ENCODE results near the gene SUN1.
"Not testable (repeated sequence)": the region's sequence is repeated elsewhere in the genome, so short reads cannot be mapped to it uniquely, and the experiment has no call there.

Gene SUN1

DNA sequence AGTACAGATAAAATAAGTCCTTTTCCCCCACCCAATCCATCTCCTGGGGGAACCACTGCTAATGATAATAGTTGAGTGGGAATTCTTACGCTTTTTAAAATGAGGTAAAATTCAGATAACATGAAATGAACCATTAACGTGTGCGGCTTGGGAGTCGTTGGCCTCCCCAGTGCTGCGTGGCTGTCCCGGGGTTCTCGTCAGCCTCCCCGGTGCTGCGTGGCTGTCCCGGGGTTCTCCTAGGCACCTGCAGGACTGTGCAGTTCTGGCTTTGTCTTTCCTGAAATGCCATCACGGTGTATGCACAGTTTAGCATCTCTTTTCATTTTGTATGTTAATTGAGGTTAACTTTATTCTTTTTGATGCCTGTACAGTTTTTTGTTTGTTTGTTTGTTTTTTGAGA, 13.5 kb downstream of the SUN1 start:
- Histone ChIP-seq H3K36me3 (ENCODE audit: insufficient read depth, low read length) (peaks cover 42% of the 10 kb centered on the region), H2AFZ (ENCODE audit: low read depth, low read length) (no peak overlapping the region), H3K27me3 (ENCODE audit: insufficient read depth, low read length) (no peaks in the 10 kb centered on the region), H3K4me1 (ENCODE audit: insufficient read depth, low read length) (peaks cover 21% of the 10 kb centered on the region), H3K4me3 (ENCODE audit: low read length) (no peak overlapping the region), H3K9me3 (ENCODE audit: low read length) (peaks cover 4% of the 10 kb centered on the region)

DNA sequence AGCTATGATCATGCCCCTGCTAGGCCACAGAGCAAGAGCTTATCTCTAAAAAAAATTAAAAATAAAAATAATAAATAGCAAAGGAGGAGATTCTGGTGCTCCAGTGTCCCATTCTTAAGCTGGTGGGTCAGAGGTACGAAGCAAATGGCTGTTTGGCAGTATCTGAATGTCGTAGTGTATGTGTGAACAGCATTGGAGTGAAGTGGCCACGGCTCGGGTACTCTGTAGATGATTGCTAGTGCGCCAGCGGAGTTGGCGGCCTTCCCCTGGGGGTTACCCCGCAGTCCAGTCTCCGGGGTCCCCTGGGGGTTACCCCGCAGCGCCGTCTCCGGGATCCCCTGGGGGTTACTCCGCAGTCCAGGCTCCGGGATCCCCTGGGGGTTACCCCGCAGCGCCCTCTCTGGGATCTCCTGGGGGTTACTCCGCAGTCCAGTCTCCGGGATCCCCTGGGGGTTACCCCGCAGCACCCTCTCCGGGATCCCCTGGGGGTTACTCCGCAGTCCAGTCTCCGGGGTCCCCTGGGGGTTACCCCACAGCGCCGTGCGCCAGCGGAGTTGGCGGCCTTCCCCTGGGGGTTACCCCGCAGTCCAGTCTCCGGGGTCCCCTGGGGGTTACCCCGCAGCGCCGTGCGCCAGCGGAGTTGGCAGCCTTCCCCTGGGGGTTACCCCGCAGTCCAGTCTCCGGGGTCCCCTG, 14.8 kb downstream of the SUN1 start:
- Histone ChIP-seq H3K36me3 (ENCODE audit: insufficient read depth, low read length) (peaks cover 50% of the 10 kb centered on the region), H3K4me1 (ENCODE audit: insufficient read depth, low read length) (peaks cover 17% of the 10 kb centered on the region)
- H3K4me3 ChIP-seq (ENCODE audit: low read length); H2AFZ ChIP-seq (ENCODE audit: low read depth, low read length); H3K9me3 ChIP-seq (ENCODE audit: low read length); H3K27me3 ChIP-seq (ENCODE audit: insufficient read depth, low read length): not testable (repeated sequence)

DNA sequence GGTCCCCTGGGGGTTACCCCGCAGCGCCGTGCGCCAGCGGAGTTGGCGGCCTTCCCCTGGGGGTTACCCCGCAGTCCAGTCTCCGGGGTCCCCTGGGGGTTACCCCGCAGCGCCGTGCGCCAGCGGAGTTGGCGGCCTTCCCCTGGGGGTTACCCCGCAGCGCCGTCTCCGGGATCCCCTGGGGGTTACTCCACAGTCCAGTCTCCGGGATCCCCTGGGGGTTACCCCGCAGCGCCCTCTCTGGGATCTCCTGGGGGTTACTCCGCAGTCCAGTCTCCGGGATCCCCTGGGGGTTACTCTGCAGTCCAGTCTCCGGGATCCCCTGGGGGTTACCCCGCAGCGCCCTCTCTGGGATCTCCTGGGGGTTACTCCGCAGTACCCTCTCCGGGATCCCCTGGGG, 15.5 kb downstream of the SUN1 start:
- H3K4me3 ChIP-seq (ENCODE audit: low read length); H3K27me3 ChIP-seq (ENCODE audit: insufficient read depth, low read length); H2AFZ ChIP-seq (ENCODE audit: low read depth, low read length); H3K9me3 ChIP-seq (ENCODE audit: low read length): not testable (repeated sequence)
- Histone ChIP-seq H3K4me1 (ENCODE audit: insufficient read depth, low read length) (peaks cover 10% of the 10 kb centered on the region), H3K36me3 (ENCODE audit: insufficient read depth, low read length) (peaks cover 56% of the 10 kb centered on the region)

DNA sequence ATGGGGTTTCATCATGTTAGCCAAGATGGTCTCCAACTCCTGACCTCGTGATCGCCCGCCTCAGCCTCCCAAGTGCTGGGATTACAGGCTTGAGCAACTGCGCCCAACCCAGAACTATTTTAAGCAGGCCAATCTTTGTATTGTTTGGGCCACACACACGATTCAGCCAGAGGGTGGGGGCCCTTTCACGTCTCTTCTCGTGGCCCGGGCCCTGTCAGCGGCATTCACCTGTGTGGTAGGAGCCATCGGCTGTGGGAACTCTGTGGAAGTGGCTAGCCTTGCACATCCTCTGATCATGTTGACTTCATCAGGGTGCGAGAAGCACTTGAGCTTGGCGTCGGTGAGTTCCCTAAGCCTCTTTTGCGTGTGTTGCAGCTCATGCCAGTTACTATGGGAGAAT, 16.9 kb downstream of the SUN1 start:
- Histone ChIP-seq H3K4me3 (ENCODE audit: low read length) (no peak overlapping the region), H3K27me3 (ENCODE audit: insufficient read depth, low read length) (no peaks in the 10 kb centered on the region), H3K4me1 (ENCODE audit: insufficient read depth, low read length) (no peaks in the 10 kb centered on the region), H3K36me3 (ENCODE audit: insufficient read depth, low read length) (peaks cover 61% of the 10 kb centered on the region), H3K9me3 (ENCODE audit: low read length) (peaks cover 4% of the 10 kb centered on the region), H2AFZ (ENCODE audit: low read depth, low read length) (no peak overlapping the region)

DNA sequence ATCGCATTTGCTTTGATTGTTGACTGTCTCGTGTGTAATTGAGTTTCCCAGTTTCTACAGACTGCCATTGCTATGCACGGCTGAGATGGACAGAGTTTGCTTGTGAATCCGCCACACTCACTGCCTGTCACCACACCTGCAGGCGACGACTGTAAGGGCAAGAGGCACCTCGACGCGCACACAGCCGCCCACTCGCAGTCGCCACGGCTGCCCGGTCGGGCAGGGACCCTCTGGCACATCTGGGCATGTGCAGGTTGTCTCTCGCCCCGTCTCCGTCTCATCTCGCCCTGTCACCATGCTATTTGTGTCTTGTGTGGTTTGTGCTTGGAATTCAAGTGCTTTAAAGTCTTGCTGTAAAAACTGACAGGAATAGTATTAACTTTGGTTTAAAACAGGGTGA, 17.5 kb downstream of the SUN1 start:
- Histone ChIP-seq H3K27me3 (ENCODE audit: insufficient read depth, low read length) (no peaks in the 10 kb centered on the region), H2AFZ (ENCODE audit: low read depth, low read length) (no peak overlapping the region), H3K4me1 (ENCODE audit: insufficient read depth, low read length) (no peaks in the 10 kb centered on the region), H3K36me3 (ENCODE audit: insufficient read depth, low read length) (peaks cover 61% of the 10 kb centered on the region), H3K9me3 (ENCODE audit: low read length) (peaks cover 4% of the 10 kb centered on the region), H3K4me3 (ENCODE audit: low read length) (no peak overlapping the region)

DNA sequence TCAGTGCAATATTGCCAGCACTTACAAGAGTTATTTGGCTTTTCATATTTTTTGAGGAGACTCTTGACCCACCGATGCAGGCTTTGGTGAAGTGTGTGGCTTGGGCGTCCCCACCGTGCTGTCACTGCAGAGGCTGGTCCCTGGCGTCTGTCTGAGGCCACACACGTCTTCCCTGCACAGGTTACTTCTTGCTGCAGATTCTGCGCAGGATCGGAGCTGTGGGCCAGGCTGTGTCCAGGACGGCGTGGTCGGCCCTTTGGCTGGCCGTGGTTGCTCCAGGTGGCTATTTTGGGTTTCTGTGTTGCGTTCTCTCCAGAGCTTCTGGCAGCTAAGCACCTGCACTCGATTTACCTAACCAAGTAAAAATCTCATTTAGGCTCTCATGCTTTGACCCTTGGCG, 18.9 kb downstream of the SUN1 start:
- Histone ChIP-seq H2AFZ (ENCODE audit: low read depth, low read length) (no peak overlapping the region), H3K36me3 (ENCODE audit: insufficient read depth, low read length) (peaks cover 66% of the 10 kb centered on the region), H3K9me3 (ENCODE audit: low read length) (peaks cover 4% of the 10 kb centered on the region), H3K4me1 (ENCODE audit: insufficient read depth, low read length) (no peaks in the 10 kb centered on the region), H3K4me3 (ENCODE audit: low read length) (no peak overlapping the region), H3K27me3 (ENCODE audit: insufficient read depth, low read length) (no peaks in the 10 kb centered on the region)

DNA sequence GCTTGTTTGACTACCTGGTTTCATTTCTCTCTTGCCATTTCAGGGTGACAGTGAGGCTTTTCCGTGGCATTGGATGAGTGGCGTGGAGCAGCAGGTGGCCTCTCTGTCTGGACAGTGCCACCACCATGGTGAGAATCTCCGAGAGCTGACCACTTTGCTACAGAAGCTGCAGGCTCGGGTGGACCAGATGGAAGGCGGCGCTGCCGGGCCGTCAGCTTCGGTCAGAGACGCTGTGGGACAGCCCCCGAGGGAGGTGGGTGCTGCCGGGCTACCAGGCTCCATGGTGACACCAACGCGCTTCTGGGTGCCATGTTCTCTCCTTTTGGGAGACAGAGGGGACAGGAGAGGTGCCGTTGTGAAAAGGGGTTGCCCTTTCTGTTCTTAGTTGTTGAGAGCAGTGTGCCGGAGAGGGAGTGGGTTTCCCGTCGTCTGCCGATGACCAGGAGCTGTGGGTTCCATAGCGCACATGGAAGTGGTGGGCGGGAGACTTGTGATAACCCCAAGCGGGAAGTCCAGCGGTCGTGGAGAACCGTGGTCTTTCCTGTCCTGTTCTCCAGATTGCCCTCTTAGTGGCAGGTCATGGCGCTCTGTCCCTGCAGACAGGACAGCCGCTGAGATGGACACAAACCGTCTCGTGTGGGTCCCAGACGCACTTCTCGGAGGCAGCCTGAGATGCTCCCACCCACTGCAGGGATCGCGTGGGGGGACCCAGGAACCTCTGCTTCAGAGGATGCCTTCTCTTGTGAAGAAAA, 21.3 kb downstream of the SUN1 start:
- Histone ChIP-seq H2AFZ (ENCODE audit: low read depth, low read length) (no peak overlapping the region), H3K36me3 (ENCODE audit: insufficient read depth, low read length) (peaks cover 82% of the 10 kb centered on the region), H3K27me3 (ENCODE audit: insufficient read depth, low read length) (no peaks in the 10 kb centered on the region), H3K4me1 (ENCODE audit: insufficient read depth, low read length) (no peaks in the 10 kb centered on the region), H3K9me3 (ENCODE audit: low read length) (peaks cover under 1% of the 10 kb centered on the region), H3K4me3 (ENCODE audit: low read length) (no peak overlapping the region)

DNA sequence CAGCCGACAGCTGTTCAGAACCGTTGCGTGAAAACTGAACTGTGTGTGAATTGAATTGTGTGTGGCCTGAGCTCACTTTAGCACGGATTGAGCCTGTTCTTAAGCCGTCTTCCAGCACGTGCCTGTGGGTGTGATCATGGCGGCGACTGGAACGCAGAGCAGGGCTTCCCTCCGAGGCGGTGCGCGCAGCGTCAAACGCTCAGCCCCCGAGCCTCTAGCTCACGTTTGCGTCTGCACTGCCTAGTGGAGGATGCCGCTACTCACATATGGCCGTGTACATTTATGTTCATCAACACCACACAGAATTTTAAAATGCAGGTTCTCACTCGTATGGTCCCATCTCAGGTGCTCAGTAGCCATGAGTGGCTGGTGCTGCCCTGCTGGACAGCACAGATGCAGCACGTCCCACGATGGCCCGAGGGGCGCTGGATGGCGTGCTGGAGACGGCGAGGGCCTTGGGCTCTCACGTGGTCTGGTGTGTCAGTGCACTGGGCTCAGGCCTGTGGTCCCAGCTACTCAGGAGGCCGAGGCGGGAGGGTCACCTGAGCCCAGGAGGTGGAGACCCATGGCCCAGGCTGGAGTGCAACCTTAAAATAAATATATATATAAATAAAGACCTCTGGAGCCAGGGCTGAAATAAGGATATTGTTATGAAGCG, 22.0 kb downstream of the SUN1 start:
- Histone ChIP-seq H3K27me3 (ENCODE audit: insufficient read depth, low read length) (no peaks in the 10 kb centered on the region), H3K36me3 (ENCODE audit: insufficient read depth, low read length) (peaks cover 80% of the 10 kb centered on the region), H3K4me3 (ENCODE audit: low read length) (no peak overlapping the region)

DNA sequence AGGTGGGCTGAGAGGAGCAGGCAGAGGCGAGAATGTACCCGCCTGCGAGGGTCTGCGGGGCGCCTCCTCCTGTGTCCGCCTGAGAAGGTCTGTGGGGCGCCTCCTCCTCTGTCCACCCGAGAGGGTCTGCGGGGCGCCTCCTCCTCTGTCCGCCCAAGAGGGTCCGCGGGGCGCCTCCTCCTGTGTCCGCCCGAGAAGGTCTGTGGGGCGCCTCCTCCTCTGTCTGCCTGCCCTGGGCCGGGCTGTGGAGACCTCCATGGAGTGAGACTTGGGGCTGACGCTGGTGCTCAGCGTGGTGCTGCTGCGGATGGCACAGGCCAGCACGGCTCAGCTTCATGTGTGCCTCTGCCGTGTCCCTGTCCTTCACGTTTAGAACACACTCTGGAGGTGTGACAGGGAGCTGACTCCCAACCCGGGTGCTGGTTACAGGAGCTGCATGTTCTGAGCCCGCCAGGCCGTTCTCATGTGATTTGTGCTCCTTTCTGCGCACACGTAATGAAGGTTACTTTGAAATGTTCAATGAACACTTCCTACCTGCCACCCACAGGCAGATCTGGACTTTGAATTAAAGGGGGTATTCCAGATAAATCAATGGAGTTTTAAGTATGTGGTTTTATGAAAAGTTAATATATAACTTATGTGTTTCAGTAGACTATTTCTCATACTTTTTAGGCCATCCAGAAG, 23.6 kb downstream of the SUN1 start:
- Histone ChIP-seq H3K9me3 (ENCODE audit: low read length) (no peaks in the 10 kb centered on the region), H3K4me3 (ENCODE audit: low read length) (no peak overlapping the region), H3K4me1 (ENCODE audit: insufficient read depth, low read length) (no peaks in the 10 kb centered on the region), H3K36me3 (ENCODE audit: insufficient read depth, low read length) (peaks cover 84% of the 10 kb centered on the region), H2AFZ (ENCODE audit: low read depth, low read length) (no peak overlapping the region), H3K27me3 (ENCODE audit: insufficient read depth, low read length) (no peaks in the 10 kb centered on the region)

More for the DNA sequence above, 22.0 kb downstream of the SUN1 start:
- H2AFZ ChIP-seq (ENCODE audit: low read depth, low read length), result no peak overlapping the region
- no peaks in the 10 kb centered on the region for H3K9me3 ChIP-seq (ENCODE audit: low read length)
- H3K4me1 ChIP-seq (ENCODE audit: insufficient read depth, low read length), result no peaks in the 10 kb centered on the region

DNA sequence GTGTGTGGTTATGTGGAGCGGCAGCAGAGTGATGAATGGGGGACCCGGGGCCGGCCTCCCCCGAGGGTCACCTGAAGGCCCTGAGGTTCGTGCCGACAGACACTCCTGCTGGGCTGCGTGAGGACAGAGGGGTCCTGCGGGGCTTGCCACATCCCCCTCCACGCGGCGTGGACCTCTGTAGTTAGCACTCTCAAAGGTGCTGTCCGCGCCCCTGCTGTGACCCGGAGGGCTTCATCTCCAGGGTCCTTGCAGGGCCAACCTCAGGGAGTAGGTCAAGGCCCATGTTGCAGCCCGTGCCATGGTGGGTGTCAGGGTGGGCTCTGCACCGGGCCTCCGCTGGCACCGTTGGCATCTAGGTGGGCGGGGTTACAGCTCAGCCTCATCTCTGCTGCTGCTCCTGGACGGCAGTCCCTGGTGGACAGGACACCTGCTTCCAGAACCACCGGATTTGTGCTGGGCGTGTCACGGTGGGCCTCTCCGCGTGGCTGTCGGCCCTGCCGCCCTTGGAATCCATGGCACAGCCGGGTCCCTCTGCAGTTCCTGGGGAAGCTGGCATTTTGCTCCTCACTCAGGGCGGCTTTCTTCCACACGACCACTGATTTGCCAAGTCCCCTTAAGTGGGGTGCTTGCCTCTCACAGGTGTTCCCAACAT, 24.3 kb downstream of the SUN1 start:
- peaks cover 85% of the 10 kb centered on the region for H3K36me3 ChIP-seq (ENCODE audit: insufficient read depth, low read length)
- peaks cover 2% of the 10 kb centered on the region for H3K9me3 ChIP-seq (ENCODE audit: low read length)
- no peak overlapping the region for H3K4me3 ChIP-seq (ENCODE audit: low read length)
- no peak overlapping the region for H2AFZ ChIP-seq (ENCODE audit: low read depth, low read length)
- no peaks in the 10 kb centered on the region for H3K4me1 ChIP-seq (ENCODE audit: insufficient read depth, low read length)
- no peaks in the 10 kb centered on the region for H3K27me3 ChIP-seq (ENCODE audit: insufficient read depth, low read length)

DNA sequence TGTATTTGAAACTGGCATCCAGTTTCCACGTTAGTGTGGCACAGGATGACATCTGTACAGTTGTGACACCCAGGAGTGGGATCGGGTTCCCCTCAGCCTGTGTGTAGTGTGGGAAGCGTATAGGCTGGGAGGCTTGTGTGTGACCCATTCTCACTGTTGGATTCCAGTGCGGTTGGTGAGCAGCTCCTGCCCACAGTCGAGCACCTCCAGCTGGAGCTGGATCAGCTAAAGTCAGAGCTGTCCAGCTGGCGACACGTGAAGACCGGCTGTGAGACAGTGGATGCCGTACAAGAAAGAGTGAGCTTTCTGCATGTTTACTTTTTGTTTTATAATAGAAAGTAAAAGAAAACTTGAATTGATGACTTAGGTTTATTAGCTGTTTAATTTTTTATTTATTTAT, 25.4 kb downstream of the SUN1 start:
- H3K4me3 ChIP-seq (ENCODE audit: low read length), result no peak overlapping the region
- no peaks in the 10 kb centered on the region for H3K4me1 ChIP-seq (ENCODE audit: insufficient read depth, low read length)
- no peak overlapping the region for H2AFZ ChIP-seq (ENCODE audit: low read depth, low read length)
- peaks cover 6% of the 10 kb centered on the region for H3K9me3 ChIP-seq (ENCODE audit: low read length)
- H3K36me3 ChIP-seq (ENCODE audit: insufficient read depth, low read length), result peaks cover 87% of the 10 kb centered on the region
- H3K27me3 ChIP-seq (ENCODE audit: insufficient read depth, low read length), result no peaks in the 10 kb centered on the region

DNA sequence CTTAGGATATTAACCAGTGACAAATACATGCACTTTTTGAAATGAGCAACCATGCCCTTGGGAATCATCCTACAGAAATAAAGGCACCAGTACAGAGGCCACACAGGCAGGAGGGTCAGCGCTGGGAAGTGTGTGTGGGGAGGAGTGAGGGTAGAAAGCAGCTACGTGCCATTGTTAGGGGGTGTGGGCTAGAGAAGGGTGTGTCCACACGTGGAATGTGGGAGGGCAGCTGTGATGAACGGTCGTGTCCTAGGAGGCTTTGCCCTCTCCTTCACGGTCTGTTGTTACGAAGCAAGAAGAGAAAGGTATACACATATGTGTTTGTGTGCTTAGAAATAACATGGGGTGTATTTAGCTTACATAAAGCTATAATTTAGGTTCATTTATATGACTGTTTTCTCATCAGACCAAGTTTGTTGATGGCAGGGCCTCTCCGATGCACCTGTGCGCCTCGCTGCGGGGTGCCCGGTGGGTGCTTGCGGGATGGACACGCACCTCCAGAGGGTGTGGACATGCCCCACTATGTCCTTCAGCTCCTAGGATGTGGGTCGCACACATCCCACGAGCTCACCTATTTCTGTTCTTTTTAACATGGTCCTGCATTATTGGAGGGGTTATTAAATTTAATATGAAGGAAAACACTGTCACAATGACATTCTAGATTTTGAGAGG, 27.2 kb downstream of the SUN1 start:
- H3K27me3 ChIP-seq (ENCODE audit: insufficient read depth, low read length), result no peaks in the 10 kb centered on the region
- no peak overlapping the region for H3K4me3 ChIP-seq (ENCODE audit: low read length)
- H3K36me3 ChIP-seq (ENCODE audit: insufficient read depth, low read length), result peaks cover 74% of the 10 kb centered on the region
- H2AFZ ChIP-seq (ENCODE audit: low read depth, low read length), result no peak overlapping the region
- H3K4me1 ChIP-seq (ENCODE audit: insufficient read depth, low read length), result no peaks in the 10 kb centered on the region
- H3K9me3 ChIP-seq (ENCODE audit: low read length), result peaks cover 6% of the 10 kb centered on the region

Measured in neuron (in vitro differentiated cells).